ENCODE measurements around the gene ZC3H18.
A peak's percentile ranks its signal among the peaks of the same experiment; 100 is the strongest.

ZC3H18 gene

DNA sequence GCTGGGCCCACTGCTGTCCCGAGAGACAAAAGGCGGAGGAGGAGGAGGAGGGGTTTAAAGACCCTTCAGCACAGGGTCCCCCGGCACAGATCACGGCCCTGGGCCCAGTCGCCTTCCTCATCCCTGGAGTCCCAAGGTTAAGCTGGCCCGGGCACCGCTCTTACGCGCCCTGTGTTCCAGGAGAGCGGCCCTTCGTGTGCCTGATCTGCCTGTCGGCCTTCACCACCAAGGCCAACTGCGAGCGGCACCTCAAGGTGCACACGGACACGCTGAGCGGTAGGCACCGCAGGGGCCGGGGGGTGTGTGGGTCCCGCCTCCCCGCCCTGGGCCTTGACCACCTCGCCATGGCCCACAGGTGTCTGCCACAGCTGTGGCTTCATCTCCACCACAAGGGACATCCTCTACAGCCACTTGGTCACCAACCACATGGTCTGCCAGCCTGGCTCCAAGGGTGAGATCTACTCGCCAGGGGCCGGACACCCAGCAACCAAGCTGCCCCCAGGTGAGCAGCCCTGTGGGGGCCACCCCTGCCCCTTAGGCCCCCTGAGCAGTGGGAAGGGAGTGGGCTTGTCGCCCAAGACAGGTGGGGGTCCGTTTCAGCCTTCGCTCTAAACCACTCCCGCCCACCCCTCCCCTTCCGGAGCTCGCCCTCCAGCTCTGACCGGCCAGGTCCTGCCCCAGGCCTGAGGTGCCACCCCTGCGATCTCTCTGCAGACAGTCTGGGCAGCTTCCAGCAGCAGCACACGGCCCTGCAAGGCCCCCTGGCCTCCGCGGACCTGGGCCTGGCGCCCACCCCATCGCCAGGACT lies 37.6 kb upstream of the ZC3H18 start:
- DNase-seq = no peak

DNA sequence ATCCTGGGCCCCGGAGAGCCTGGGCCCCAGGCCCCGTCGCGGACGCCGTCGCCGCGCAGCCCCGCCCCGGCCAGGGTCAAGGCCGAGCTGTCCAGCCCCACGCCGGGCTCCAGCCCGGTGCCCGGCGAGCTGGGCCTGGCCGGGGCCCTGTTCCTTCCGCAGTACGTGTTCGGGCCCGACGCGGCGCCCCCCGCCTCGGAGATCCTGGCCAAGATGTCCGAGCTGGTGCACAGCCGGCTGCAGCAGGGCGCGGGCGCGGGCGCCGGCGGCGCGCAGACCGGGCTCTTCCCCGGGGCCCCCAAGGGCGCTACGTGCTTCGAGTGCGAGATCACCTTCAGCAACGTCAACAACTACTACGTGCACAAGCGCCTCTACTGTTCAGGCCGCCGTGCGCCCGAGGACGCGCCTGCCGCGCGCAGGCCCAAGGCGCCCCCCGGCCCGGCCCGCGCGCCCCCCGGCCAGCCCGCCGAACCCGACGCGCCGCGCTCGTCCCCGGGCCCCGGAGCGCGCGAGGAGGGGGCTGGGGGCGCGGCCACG lies 36.8 kb upstream of the ZC3H18 start:
- DNase-seq = peak in 36 of 56 donors; percentile 17 to 79 (median 54)

DNA sequence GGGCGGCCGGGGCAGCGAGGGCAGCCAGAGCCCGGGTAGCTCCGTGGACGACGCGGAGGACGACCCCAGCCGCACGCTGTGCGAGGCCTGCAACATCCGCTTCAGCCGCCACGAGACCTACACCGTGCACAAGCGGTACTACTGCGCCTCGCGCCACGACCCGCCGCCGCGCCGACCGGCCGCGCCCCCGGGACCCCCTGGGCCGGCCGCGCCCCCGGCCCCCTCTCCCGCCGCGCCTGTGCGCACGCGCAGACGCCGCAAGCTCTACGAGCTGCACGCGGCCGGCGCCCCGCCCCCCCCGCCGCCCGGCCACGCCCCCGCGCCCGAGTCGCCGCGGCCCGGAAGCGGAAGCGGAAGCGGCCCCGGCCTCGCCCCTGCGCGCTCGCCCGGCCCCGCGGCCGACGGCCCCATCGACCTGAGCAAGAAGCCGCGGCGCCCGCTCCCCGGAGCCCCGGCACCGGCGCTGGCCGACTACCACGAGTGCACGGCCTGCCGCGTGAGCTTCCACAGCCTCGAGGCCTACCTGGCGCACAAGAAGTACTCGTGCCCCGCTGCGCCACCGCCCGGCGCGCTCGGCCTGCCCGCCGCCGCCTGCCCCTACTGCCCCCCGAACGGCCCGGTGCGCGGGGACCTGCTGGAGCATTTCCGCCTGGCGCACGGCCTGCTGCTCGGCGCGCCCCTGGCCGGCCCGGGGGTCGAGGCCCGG lies 36.1 kb upstream of the ZC3H18 start:
- DNase-seq = peak in 45 of 56 donors; percentile 22 to 83 (median 61)

DNA sequence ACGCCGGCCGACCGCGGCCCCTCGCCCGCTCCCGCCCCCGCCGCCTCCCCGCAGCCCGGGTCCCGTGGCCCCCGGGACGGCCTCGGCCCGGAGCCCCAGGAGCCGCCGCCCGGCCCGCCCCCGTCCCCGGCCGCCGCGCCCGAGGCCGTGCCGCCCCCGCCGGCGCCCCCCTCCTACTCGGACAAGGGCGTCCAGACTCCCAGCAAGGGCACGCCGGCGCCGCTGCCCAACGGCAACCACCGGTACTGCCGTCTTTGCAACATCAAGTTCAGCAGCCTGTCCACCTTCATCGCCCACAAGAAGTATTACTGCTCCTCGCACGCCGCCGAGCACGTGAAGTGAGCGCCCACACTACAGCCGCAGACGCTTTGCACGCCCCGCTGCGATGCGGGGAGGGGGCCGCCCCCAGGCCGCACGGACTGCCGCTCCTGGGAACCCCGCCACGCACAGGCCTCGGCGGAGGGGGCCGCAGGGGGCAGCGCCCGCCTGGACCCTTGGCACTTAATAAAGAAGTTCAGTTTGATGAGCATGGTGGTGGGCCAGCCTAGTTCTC lies 35.5 kb upstream of the ZC3H18 start:
- peak in 6 of 56 donors; percentile 17 to 48 (median 26) for DNase-seq

DNA sequence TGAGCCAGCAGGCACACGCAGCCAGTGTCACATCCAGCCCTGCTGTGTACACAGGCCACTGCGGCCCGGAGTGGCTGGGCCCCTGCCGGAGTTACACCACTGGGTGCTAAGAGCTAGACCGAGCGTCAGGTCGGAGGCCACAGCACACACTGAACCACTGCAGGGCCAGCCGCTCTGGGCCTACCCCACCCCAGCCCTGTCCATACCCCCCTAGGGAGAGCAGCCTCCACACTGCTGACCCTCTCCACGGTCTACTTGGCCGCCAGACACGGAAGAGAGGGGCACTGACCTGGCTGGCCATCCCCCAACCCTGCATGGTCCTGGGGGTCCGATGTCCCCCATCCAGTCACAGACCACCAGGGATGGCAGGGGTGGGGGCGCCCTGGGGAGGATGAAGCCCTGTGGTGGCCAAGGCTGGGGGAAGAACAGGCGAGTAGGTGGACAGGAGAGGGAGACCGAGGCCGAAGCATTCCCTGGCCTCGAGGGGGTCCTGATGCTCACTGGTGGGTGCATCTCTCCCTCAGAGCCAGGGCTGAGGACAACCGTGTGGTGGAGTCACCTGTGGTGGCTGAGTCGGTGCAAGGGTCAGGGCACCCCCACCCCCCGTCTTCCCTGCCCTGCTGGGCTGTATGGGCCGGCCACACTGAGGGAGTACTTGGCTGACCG lies 34.9 kb upstream of the ZC3H18 start:
- no peak for DNase-seq

DNA sequence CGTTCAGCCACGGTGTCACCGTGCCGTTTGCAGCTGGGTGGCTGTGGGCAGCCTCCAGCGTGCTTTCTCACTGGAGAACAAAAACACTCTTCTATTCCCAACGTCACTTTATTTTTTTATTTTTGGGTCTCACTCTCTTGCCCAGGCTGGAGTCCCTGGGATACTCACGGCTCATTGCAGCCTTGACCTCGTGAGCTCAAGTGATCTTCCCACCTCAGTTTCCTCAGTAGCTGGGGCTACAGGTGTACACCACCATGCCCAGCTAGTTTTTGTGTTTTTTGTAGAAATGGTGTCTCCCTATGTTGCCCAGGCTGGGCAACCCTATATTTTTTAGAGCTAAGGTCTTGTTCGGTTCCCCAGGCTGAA lies 34.4 kb upstream of the ZC3H18 start:
- DNase-seq = no peak

DNA sequence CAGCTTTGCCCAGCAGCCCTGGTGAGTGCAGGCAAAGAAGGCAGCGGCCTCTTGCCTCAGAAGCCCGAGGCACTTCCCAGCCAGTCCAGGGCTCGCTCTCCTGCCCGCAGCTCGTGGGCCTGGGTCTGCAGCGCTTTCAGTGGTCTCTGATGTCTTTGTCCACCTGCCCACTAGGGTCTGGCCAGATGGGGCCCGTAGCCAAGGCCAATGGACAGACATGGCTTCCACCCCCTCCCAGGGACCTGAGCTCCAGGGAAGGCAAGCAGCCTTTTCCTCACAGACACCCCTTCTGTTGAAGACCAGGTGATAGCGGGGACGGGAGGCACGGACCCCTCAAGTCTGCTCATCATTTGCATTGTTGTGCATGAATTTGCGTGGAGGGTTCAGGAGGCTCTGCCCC lies 33.7 kb upstream of the ZC3H18 start:
- no peak for DNase-seq

DNA sequence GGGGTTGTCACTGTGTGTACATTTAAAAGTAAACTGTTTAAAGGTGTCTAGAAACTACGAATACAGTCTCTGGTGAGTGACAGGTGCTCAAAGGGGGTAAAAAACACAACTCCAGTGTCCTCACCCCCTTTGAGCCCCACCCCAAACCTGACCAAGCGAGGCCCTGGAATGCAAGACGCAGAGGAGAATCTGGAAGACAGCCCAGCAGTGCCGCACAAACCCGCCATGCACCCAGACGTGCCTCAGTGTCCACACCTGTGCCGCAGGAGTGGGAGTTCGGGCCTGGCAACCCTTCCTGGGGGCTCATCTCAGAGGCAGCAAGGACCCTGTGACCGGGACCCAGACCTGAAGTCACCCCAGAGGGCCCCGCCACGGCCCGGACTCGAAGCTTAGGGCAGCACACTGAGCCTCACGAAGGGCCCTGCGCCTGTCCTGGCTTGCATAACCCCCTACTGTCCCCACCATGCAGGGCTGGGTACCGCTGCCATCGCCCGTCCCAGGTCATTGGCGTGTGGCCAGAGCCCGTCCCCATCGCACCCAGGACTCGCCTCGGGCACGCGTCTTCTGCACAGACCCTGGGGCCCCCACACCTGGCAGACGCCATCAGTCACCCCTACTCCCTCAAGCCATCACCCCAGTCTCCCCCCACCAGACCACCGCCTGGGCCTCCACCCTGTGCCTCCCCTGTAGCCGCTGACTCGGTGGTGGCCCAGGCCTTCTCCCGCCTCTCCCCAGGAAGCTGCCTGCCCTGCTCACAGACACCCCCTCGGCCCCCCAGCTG lies 33.0 kb upstream of the ZC3H18 start:
- no peak for DNase-seq

DNA sequence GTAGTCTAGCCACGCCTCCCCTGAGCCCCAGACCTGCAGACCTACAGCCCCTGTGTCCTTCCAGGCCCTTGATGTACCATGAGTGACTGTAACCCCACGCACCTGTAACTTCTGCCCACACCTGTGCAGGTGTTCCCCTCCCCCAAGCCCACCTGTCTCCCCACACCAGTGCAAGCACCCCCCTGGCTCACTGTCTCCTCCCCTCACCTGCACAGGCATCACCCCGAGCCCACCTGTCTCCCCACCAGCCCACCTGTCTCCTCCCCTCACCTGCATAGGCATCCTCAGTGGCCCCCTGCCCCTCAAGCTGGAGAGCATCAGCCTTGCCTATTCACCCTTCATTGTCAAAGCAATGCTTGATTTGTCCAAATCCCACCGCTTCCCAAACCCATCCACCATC lies 32.3 kb upstream of the ZC3H18 start:
- no peak for DNase-seq

DNA sequence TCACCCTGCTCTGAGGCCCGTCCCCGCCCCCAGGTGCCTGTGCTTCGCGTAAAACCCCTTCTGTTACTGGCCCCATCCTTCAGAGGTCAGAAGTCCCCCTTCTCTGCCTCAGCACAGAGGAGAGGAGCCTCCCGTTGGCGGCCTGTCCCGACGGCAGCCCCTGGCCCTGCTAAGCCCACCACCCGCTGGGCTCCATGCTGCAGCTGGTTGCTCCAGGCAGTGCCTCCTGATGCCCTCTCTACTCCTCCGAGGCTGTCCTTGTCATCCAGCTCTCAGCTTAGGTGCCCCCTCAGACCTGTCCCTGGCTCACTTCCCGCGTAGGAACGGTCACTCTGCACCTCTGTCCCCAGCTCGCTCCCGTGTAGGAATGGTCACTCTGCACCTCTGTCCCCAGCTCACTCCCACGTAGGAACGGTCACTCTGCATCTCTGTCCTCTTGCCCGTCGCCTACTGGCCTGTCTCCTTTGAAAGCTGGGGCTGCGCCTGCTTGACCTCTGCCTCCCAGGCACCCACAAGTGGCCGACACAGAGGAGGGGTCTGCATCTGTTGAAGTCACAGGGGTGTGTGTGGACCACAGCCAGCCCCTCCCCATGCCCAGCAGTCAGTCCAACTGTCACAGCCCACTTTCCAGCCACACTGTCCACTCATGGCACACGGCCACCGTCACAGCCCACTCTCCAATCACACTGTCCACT lies 31.7 kb upstream of the ZC3H18 start:
- DNase-seq = no peak

DNA sequence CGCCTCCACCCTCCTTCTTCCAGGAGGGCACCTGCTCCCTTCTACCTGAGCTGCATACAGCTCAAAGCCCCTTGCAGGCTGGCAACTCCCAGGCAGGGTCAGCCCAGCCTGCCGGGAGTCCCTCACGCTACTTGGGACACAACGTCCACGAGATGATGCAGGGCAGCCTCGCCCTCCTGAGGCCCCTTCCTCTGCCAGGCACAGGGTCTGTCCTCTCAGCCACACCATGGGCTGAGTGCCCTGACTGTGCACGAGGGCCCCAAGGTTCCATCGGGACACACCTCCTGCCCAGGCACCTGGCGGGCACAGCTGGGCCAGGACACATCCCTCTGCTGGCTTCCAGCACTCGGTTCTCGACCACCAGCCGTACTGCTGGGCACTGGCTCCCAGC lies 30.9 kb upstream of the ZC3H18 start:
- no peak for DNase-seq

DNA sequence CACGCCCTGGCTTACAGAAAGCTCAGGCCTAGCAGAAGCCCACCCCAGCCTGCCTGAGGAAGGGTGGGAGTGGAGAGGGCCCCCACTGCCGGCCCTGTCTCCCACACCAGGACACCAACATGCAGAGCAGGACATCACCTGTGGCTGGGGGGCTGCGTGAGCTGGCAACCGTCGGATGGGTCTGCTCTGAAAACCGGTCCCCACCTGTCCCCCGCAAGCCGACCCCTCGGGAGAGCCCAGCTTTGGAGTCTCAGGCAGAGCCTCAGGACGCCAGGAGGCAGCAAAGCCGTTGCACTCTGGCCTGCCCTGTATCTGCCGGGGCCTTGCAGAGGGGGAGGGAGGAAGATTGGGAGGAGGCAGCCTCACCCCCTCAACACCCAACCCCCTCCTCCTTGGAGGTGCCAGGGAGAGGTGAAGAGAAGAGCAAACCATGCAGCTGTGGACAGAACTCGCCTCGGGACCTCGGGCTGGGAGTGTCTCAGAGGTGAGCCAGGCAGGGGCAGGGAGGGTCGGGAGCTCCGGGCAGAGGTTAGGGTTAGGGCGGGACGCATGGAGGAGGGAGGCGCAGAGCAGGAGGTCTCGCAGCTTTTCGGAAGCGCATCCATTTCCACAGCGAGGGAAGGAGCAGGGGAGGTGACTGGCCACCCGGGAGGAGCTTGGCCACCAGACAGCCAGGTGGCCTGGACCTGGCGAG lies 30.4 kb upstream of the ZC3H18 start:
- DNase-seq = no peak

DNA sequence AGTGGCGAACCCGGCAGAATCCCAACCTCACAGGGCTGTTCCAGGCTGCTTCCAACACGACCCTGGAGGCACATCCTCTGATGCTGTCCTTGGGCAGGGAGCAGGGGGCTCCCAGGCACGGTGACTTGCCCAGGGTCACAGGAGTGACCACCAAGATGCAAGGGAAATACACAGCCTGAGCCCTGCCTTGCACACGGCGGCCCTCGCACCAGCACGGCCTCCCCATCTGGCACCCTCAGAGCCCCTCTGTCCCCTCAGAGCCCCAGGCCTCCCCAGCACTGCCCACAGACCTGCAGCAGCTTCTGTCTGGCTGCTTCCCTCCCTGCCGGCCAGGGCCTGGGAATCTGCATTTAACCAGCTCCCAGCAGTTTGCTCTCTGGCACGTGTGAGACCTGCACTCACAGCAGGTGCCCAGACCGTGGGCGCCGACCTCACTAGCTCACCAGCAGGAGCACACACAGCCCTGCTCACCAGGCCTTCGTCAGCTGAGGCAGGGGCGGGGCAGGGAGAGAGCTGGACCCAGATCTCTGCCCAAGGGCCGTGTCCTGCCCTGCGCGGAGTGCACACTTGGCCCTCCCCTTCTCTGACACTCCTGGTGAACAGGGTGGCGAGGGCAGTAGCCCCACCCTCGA lies 29.7 kb upstream of the ZC3H18 start:
- no peak for DNase-seq

DNA sequence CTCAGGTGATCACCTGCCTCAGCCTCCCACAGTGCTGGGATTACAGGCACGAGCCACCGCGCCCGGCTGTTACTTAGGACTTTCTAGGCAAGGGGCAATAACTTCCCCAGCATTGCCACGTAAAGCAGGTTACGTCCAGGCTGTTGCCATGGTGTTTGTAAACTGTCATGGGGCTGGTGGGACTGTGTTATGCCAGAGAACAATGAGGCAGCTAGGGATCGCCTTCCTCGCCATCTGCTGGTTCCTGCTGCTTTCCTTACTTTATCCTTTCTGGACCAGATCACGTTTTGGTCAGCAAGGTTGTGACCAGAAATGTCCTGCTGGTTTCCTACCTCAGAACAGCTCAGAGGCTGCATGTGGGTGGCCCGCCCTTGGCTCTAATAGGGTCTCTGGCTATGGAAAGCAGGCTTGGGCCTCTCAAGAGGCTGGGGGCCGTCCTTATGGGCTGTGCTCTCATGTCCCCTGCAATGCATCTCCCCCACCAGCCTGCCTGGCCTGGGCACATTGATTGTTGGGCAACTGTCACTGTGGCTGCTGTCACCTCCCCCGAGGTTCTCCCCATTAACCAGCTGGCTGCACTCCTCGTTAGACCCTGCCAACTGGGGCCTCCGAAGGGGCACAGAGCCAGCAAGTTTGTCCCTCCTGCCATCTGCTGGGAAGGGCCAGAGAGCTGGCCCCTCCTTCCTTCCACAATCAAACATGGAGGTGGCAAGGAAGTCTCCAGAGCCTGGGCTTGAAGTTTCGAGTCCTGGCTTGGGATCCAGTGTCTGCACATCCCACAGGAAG lies 28.2 kb upstream of the ZC3H18 start:
- DNase-seq = no peak

DNA sequence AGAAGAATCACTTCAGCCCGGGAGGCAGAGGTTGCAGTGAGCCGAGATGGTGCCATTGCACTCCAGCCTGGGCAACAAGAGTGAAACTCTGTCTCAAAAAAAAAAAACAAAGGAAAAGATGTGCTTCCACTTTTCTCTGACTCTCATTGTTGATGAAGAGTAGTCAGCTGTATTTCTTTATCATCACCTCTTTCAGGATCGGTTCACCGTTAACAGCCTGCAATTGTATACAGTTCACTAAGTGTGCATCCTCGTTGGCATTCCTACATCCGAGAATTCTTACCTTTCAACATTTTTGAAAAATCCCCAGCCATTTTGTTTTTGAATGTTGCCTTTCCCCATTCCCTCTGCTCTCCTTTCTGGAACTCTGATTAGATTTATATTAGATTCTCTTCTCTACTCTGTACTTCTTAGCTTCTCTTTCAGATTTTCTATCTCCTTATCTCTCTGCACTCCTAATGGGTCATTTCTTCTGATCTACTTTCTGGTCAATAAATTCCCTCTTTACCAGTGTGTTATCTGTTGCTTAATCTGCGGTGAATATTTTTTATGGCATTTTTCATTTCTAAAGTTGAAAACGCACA lies 26.9 kb upstream of the ZC3H18 start:
- no peak for DNase-seq

DNA sequence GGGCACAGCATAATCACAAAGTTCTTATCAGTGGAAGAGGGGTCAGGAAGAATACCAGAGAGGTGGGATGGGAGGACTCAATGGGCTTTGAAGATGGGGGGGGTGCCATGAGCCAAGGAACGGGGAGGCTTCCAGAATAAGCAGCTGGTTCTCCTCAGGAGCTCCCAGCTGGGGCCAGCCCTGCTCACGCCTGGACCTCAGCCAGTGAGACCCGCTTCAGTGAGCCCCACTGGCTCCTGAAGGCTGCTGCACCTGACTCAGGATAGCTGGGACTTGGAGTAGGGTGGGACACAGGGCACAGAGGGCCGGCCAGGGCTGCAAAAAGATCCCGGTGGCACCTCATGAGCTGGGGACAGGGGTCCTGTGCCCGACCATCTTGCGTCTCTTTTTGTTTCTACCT lies 24.4 kb upstream of the ZC3H18 start:
- DNase-seq = no peak

DNA sequence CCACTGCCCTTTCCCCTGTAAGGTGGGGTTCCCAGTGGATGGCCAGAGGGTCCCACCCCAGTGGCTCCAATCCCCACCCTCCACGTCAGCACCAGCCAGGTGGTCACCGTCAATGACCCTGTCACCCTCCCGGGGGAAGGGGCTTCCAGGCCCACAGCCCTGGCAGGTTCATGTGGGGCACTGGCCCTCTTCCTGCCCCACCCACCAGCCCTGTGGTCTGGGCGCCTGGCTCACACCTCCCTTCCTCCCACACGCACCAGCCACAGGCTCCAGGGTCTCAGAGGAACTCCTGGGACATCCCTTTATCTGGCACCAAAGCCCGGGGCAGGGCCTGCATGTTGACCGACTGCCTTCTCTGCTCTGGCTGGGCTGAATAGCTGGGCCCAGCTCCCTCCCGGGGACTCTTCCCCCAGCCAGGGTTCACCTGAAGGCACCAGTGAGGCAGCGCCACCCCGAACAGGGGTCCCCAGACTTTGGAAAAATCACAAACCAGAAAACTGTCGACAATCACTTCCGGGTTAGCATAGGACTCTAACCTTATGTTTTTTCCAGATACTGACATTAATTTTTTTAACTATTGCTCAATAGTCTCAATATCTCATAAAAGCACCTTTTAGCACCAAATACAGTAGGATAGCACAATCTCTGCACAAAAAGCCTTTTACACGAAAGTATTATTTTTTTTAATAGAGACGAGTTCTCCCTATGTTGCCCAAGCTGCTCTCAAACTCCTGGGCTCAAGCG lies 21.9 kb upstream of the ZC3H18 start:
- DNase-seq = no peak
